ENCODE results near the gene OR6X1. TPM values are rescaled to one million over a fixed set of nuclear protein-coding genes. Genes with fewer than 3 reads are reported as not detected.
"Not testable (repeated sequence)": the region's sequence is repeated elsewhere in the genome, so short reads cannot be mapped to it uniquely, and the experiment has no call there.

OR6X1 gene
- total and polyA plus RNA-seq, 9 donors = not detected

DNA sequence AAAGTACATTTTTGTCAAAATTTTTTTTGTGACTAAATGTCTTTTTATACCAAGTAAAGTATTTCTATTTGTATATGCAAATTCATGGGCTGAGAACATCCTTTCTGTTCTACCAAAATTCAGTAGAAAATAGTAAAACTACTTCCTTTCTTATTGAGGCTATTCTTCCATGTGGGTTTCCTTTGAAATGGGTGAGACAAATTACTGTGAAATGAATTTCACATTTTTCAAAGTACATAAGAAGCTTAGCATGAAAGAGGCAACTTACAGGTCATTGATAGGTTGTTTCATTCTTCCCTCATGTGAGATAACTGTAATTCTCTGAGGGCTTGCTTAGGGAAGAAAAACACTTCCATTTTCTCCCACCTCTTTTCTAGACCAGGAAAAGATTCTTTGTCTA lies 1.0 kb upstream of the OR6X1 start:
- Histone ChIP-seq H3K36me3 (no peaks in the 10 kb centered on the region), H3K27ac (no peak overlapping the region), H3K27me3 (no peaks in the 10 kb centered on the region), H3K9me3 (no peaks in the 10 kb centered on the region), H3K4me1 (ENCODE audit: insufficient read depth) (no peaks in the 10 kb centered on the region), H3K4me3 (no peak overlapping the region)
- no peak for TF ChIP-seq POLR2A (IDR thresholded peaks at IDR 0.05)
- TF ChIP-seq EP300 (IDR thresholded peaks at IDR 0.05) = no peak
- TF ChIP-seq, protein P1, sequence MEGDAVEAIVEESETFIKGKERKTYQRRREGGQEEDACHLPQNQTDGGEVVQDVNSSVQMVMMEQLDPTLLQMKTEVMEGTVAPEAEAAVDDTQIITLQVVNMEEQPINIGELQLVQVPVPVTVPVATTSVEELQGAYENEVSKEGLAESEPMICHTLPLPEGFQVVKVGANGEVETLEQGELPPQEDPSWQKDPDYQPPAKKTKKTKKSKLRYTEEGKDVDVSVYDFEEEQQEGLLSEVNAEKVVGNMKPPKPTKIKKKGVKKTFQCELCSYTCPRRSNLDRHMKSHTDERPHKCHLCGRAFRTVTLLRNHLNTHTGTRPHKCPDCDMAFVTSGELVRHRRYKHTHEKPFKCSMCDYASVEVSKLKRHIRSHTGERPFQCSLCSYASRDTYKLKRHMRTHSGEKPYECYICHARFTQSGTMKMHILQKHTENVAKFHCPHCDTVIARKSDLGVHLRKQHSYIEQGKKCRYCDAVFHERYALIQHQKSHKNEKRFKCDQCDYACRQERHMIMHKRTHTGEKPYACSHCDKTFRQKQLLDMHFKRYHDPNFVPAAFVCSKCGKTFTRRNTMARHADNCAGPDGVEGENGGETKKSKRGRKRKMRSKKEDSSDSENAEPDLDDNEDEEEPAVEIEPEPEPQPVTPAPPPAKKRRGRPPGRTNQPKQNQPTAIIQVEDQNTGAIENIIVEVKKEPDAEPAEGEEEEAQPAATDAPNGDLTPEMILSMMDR (IDR thresholded peaks at IDR 0.05) = no peak
- DNase-seq = no peak
- intact Hi-C loops (cut with DNase I) = no loop called here

DNA sequence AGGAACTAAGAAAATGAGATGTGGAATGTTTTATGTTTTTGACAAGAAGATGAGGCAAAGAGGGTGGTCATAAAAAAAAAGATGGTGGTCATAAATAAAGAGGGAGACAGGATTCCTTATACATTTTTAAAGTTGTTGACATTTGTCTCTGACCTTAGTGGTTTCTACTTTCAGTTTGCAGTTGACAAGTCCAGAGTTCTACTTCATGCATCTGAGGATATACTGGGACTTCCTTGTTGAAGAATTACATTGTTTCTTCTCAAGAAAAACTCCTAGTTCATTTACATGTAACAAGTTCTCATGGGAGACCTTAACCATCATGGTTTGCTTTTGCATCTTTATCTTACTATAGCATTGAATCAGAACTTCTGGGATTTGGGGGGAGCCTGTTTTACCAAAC lies 1.2 kb downstream of the OR6X1 start:
- no peak for DNase-seq
- Histone ChIP-seq H3K36me3 (no peaks in the 10 kb centered on the region), H3K27me3 (no peaks in the 10 kb centered on the region), H3K4me1 (ENCODE audit: insufficient read depth) (no peaks in the 10 kb centered on the region), H3K9me3 (no peaks in the 10 kb centered on the region), H3K4me3 (no peak overlapping the region), H3K27ac (no peak overlapping the region)
- TF ChIP-seq POLR2A (IDR thresholded peaks at IDR 0.05) (no peak), EP300 (IDR thresholded peaks at IDR 0.05) (no peak)
- TF ChIP-seq, protein P1 (IDR thresholded peaks at IDR 0.05) = no peak
- intact Hi-C loops (cut with DNase I) = no loop called here

DNA sequence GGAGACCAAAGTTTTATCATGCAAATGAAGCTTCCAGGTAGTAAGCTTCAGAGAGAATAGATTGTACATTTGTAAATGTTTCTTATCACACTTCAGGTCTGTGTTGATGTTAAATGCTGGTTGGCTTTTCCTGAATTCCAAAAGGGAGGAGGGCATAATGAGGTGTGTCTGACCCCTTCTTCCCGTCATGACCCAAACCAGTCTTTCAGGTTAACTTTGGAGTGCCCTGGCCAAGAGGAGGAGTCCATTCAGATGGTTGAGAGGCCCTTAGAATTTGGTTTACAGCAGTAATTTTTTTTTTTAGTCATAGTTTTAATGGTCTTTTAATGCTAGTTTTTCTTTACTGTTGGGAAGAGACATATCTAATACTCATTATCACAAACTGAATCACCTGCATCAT lies 2.5 kb downstream of the OR6X1 start:
- Histone ChIP-seq H3K36me3 (no peaks in the 10 kb centered on the region), H3K9me3 (no peaks in the 10 kb centered on the region), H3K27me3 (no peaks in the 10 kb centered on the region), H3K27ac (no peak overlapping the region), H3K4me3 (no peak overlapping the region), H3K4me1 (ENCODE audit: insufficient read depth) (no peaks in the 10 kb centered on the region)
- intact Hi-C loops (cut with DNase I) = no loop called here
- 64 to 79% (median 73%) methylated on average over 1 of the region's 1 CpG for WGBS, 3 donors
- no peak for DNase-seq
- no peak for TF ChIP-seq EP300 (IDR thresholded peaks at IDR 0.05)
- TF ChIP-seq POLR2A (IDR thresholded peaks at IDR 0.05) = no peak
- TF ChIP-seq, protein P1 (IDR thresholded peaks at IDR 0.05) = no peak

DNA sequence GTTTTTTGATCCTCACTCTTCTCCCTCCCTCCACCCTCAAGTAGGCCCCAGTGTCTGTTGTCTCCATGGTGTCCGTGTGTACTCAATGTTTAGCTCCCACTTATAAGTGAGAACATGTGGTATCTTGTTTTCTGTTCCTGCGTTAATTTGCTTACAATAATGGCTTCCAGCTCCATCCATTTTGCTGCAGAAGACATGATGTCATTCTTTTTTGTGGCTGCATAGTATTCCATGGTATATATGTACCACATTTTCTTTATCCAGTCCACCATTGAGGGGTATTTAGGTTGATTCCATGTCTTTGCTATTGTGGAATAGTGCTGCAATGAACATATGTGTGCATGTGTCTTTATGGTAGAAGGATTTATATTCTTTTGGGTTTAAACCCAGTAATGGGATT lies 6.0 kb downstream of the OR6X1 start:
- H3K9me3 ChIP-seq; H3K4me1 ChIP-seq (ENCODE audit: insufficient read depth); H3K4me3 ChIP-seq; intact Hi-C loops (cut with DNase I); DNase-seq; H3K27ac ChIP-seq; H3K36me3 ChIP-seq; H3K27me3 ChIP-seq: not testable (repeated sequence)
- 91 to 98% (median 94%) methylated on average over 2 of the region's 2 CpGs for WGBS, 3 donors

DNA sequence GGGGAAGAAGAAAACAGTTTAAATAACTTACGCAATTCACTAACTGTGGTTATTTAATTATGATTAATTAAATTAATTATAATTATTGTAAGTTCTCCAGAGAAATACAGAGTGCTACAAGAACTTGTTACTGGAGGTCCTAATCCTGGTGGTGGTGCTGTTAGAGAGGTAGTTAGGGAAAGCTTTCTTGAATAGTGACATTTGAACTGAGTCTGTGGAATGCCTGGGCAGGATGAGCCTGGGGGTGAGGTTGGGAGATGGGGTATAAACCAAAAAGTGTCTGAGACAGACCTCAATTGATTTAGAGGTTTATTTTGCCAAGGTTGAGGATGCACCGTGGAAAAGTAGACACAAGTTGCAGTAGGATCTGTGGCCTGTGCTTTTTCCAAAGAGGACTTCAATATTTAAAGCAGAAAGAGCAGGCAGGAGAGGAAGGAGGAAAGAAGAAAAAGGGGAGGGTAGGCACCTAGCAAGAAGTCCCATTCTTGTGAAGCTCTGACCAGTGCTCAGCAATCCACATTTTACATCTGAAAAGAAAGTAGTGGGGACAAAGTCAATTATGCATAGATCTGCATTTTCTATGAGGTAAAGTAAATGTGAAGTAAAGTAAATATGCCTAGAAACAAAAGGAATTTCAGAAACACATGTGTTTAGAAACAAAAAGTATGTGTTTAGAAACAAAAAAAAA lies 8.4 kb downstream of the OR6X1 start:
- DNase-seq = no peak
- no peaks in the 10 kb centered on the region for H3K9me3 ChIP-seq
- H3K4me1 ChIP-seq (ENCODE audit: insufficient read depth) = peaks cover 7% of the 10 kb centered on the region
- intact Hi-C loops (cut with DNase I) = no loop called here
- H3K36me3 ChIP-seq = no peaks in the 10 kb centered on the region
- WGBS, 3 donors = 46 to 66% (median 64%) methylated on average over 2 of the region's 2 CpGs
- H3K27me3 ChIP-seq = no peaks in the 10 kb centered on the region
- no peak overlapping the region for H3K4me3 ChIP-seq
- H3K27ac ChIP-seq = no peak overlapping the region
- TF ChIP-seq EP300 (IDR thresholded peaks at IDR 0.05) = no peak
